ENCODE data around the gene CRYGA.

CRYGA gene

GRCh38 chr2:208186893-208187292 is 23.5 kb upstream of the CRYGA start:
- Histone ChIP-seq H3K27me3 (ENCODE audit: insufficient read depth, low read length) (peaks cover 33% of the 10 kb centered on the region), H3K4me1 (ENCODE audit: control insufficient read depth, insufficient read depth, low read length, unreplicated experiment) (no peaks in the 10 kb centered on the region), H2AFZ (ENCODE audit: low read length, unreplicated experiment) (no peak overlapping the region), H3K27ac (ENCODE audit: low read depth, low read length) (no peak overlapping the region), H3K36me3 (ENCODE audit: insufficient read depth, low read length) (no peaks in the 10 kb centered on the region), H3K4me3 (ENCODE audit: low read depth, low read length) (no peak overlapping the region), H3K79me2 (ENCODE audit: control insufficient read depth, insufficient read depth, low read length, unreplicated experiment) (no peaks in the 10 kb centered on the region)

GRCh38 chr2:208186465-208186864 is 23.1 kb upstream of the CRYGA start:
- Histone ChIP-seq H3K4me3 (ENCODE audit: low read depth, low read length) (no peak overlapping the region), H3K27ac (ENCODE audit: low read depth, low read length) (no peak overlapping the region)

GRCh38 chr2:208183972-208184705 is 20.8 kb upstream of the CRYGA start:
- Histone ChIP-seq H3K4me3 (ENCODE audit: low read depth, low read length) (no peak overlapping the region), H3K36me3 (ENCODE audit: insufficient read depth, low read length) (no peaks in the 10 kb centered on the region), H3K79me2 (ENCODE audit: control insufficient read depth, insufficient read depth, low read length, unreplicated experiment) (no peaks in the 10 kb centered on the region), H2AFZ (ENCODE audit: low read length, unreplicated experiment) (no peak overlapping the region), H3K4me1 (ENCODE audit: control insufficient read depth, insufficient read depth, low read length, unreplicated experiment) (no peaks in the 10 kb centered on the region), H3K27me3 (ENCODE audit: insufficient read depth, low read length) (peaks cover 29% of the 10 kb centered on the region), H3K27ac (ENCODE audit: low read depth, low read length) (no peak overlapping the region)

More at GRCh38 chr2:208186465-208186864, 23.1 kb upstream of the CRYGA start:
- H3K36me3 ChIP-seq (ENCODE audit: insufficient read depth, low read length), result no peaks in the 10 kb centered on the region
- H3K79me2 ChIP-seq (ENCODE audit: control insufficient read depth, insufficient read depth, low read length, unreplicated experiment), result no peaks in the 10 kb centered on the region
- H3K4me1 ChIP-seq (ENCODE audit: control insufficient read depth, insufficient read depth, low read length, unreplicated experiment), result no peaks in the 10 kb centered on the region
- peaks cover 33% of the 10 kb centered on the region for H3K27me3 ChIP-seq (ENCODE audit: insufficient read depth, low read length)
- H2AFZ ChIP-seq (ENCODE audit: low read length, unreplicated experiment), result no peak overlapping the region

- Histone ChIP-seq H3K27me3 (ENCODE audit: insufficient read depth, low read length) (peaks cover 29% of the 10 kb centered on the region), H2AFZ (ENCODE audit: low read length, unreplicated experiment) (no peak overlapping the region), H3K79me2 (ENCODE audit: control insufficient read depth, insufficient read depth, low read length, unreplicated experiment) (no peaks in the 10 kb centered on the region), H3K4me3 (ENCODE audit: low read depth, low read length) (no peak overlapping the region), H3K4me1 (ENCODE audit: control insufficient read depth, insufficient read depth, low read length, unreplicated experiment) (no peaks in the 10 kb centered on the region), H3K27ac (ENCODE audit: low read depth, low read length) (no peak overlapping the region), H3K36me3 (ENCODE audit: insufficient read depth, low read length) (no peaks in the 10 kb centered on the region)
These were observed 20.1 kb upstream of the CRYGA start for GRCh38 chr2:208183526-208183925.

GRCh38 chr2:208182835-208183234 is 19.4 kb upstream of the CRYGA start:
- Histone ChIP-seq H2AFZ (ENCODE audit: low read length, unreplicated experiment) (no peak overlapping the region), H3K4me3 (ENCODE audit: low read depth, low read length) (no peak overlapping the region), H3K36me3 (ENCODE audit: insufficient read depth, low read length) (no peaks in the 10 kb centered on the region), H3K27ac (ENCODE audit: low read depth, low read length) (no peak overlapping the region), H3K79me2 (ENCODE audit: control insufficient read depth, insufficient read depth, low read length, unreplicated experiment) (no peaks in the 10 kb centered on the region), H3K27me3 (ENCODE audit: insufficient read depth, low read length) (peaks cover 29% of the 10 kb centered on the region), H3K4me1 (ENCODE audit: control insufficient read depth, insufficient read depth, low read length, unreplicated experiment) (no peaks in the 10 kb centered on the region)

GRCh38 chr2:208179028-208179609 is 15.7 kb upstream of the CRYGA start:
- Histone ChIP-seq H3K27ac (ENCODE audit: low read depth, low read length) (no peak overlapping the region), H3K36me3 (ENCODE audit: insufficient read depth, low read length) (no peaks in the 10 kb centered on the region), H2AFZ (ENCODE audit: low read length, unreplicated experiment) (no peak overlapping the region), H3K27me3 (ENCODE audit: insufficient read depth, low read length) (peaks cover 10% of the 10 kb centered on the region), H3K4me1 (ENCODE audit: control insufficient read depth, insufficient read depth, low read length, unreplicated experiment) (no peaks in the 10 kb centered on the region), H3K4me3 (ENCODE audit: low read depth, low read length) (no peak overlapping the region), H3K79me2 (ENCODE audit: control insufficient read depth, insufficient read depth, low read length, unreplicated experiment) (no peaks in the 10 kb centered on the region)

GRCh38 chr2:208175840-208176153 is 12.4 kb upstream of the CRYGA start:
- H2AFZ ChIP-seq (ENCODE audit: low read length, unreplicated experiment), result peak overlapping the region; percentile 16

GRCh38 chr2:208175069-208175839 is 11.9 kb upstream of the CRYGA start:
- Histone ChIP-seq H3K4me3 (ENCODE audit: low read depth, low read length) (no peak overlapping the region), H3K79me2 (ENCODE audit: control insufficient read depth, insufficient read depth, low read length, unreplicated experiment) (no peaks in the 10 kb centered on the region), H2AFZ (ENCODE audit: low read length, unreplicated experiment) (no peak overlapping the region), H3K4me1 (ENCODE audit: control insufficient read depth, insufficient read depth, low read length, unreplicated experiment) (no peaks in the 10 kb centered on the region), H3K36me3 (ENCODE audit: insufficient read depth, low read length) (no peaks in the 10 kb centered on the region), H3K27me3 (ENCODE audit: insufficient read depth, low read length) (no peaks in the 10 kb centered on the region), H3K27ac (ENCODE audit: low read depth, low read length) (no peak overlapping the region)

More at GRCh38 chr2:208175840-208176153, 12.4 kb upstream of the CRYGA start:
- no peaks in the 10 kb centered on the region for H3K36me3 ChIP-seq (ENCODE audit: insufficient read depth, low read length)
- H3K27ac ChIP-seq (ENCODE audit: low read depth, low read length), result no peak overlapping the region
- H3K79me2 ChIP-seq (ENCODE audit: control insufficient read depth, insufficient read depth, low read length, unreplicated experiment), result no peaks in the 10 kb centered on the region
- H3K27me3 ChIP-seq (ENCODE audit: insufficient read depth, low read length), result no peaks in the 10 kb centered on the region
- no peak overlapping the region for H3K4me3 ChIP-seq (ENCODE audit: low read depth, low read length)
- H3K4me1 ChIP-seq (ENCODE audit: control insufficient read depth, insufficient read depth, low read length, unreplicated experiment), result no peaks in the 10 kb centered on the region

GRCh38 chr2:208174144-208174543 is 10.8 kb upstream of the CRYGA start:
- Histone ChIP-seq H3K27me3 (ENCODE audit: insufficient read depth, low read length) (no peaks in the 10 kb centered on the region), H3K4me3 (ENCODE audit: low read depth, low read length) (no peak overlapping the region), H3K36me3 (ENCODE audit: insufficient read depth, low read length) (no peaks in the 10 kb centered on the region), H2AFZ (ENCODE audit: low read length, unreplicated experiment) (no peak overlapping the region), H3K27ac (ENCODE audit: low read depth, low read length) (no peak overlapping the region), H3K79me2 (ENCODE audit: control insufficient read depth, insufficient read depth, low read length, unreplicated experiment) (no peaks in the 10 kb centered on the region), H3K4me1 (ENCODE audit: control insufficient read depth, insufficient read depth, low read length, unreplicated experiment) (no peaks in the 10 kb centered on the region)

- no peaks in the 10 kb centered on the region for H3K4me1 ChIP-seq (ENCODE audit: control insufficient read depth, insufficient read depth, low read length, unreplicated experiment)
- no peak overlapping the region for H3K27ac ChIP-seq (ENCODE audit: low read depth, low read length)
- no peaks in the 10 kb centered on the region for H3K79me2 ChIP-seq (ENCODE audit: control insufficient read depth, insufficient read depth, low read length, unreplicated experiment)
- H3K36me3 ChIP-seq (ENCODE audit: insufficient read depth, low read length), result no peaks in the 10 kb centered on the region
- H2AFZ ChIP-seq (ENCODE audit: low read length, unreplicated experiment), result no peak overlapping the region
- no peak overlapping the region for H3K4me3 ChIP-seq (ENCODE audit: low read depth, low read length)
- H3K27me3 ChIP-seq (ENCODE audit: insufficient read depth, low read length), result no peaks in the 10 kb centered on the region
These were observed 8.7 kb upstream of the CRYGA start for GRCh38 chr2:208172125-208172524.
